Suprapubic skin (tissue), 4 donors: Measurements from ENCODE around the gene CAMTA1. TPM values are rescaled to one million over a fixed set of nuclear protein-coding genes. Genes with fewer than 3 reads are reported as not detected.

Source experiments
- DNase-seq, 2 donors: peaks; one replicate each; pipeline ENCODE4 v3.0.0-alpha.2; 2019; ENCODE audit warnings: low spot score in 2 of 2
- H3K27ac ChIP-seq: fragments of 200-600 bp; sonication (generic); one replicate; pipeline ENCODE4 v1.5.1; 2019
- H3K27me3 ChIP-seq: fragments of 200-600 bp; sonication (generic); one replicate; pipeline ENCODE4 v1.5.1; 2019
- H3K36me3 ChIP-seq: fragments of 200-600 bp; sonication (generic); one replicate; pipeline ENCODE4 v1.5.1; 2019
- H3K4me1 ChIP-seq: fragments of 200-600 bp; sonication (generic); one replicate; pipeline ENCODE4 v1.5.1; 2019
- H3K4me3 ChIP-seq: fragments of 200-600 bp; sonication (generic); one replicate; pipeline ENCODE4 v1.5.1; 2019; ENCODE audit warnings: mild to moderate bottlenecking
- H3K9me3 ChIP-seq: fragments of 200-600 bp; sonication (generic); one replicate; pipeline ENCODE4 v1.5.1; 2019
- CTCF ChIP-seq, 2 donors: fragments of 200-600 bp in 1 of 2; fragments of 450-650 bp in 1 of 2; sonication (generic) in 1 of 2; IDR thresholded peaks; one replicate each; pipeline ENCODE4 v1.5.1; 2016 to 2019; ENCODE audit warnings: antibody characterized with exemption in 2 of 2, mild to moderate bottlenecking in 1 of 2, moderate library complexity in 1 of 2
- EP300 ChIP-seq: sonication (generic); formaldehyde crosslinking; IDR thresholded peaks from one replicate; pipeline ENCODE4 v1.6.1; 2017; ENCODE audit warnings: antibody characterized with exemption
- POLR2A ChIP-seq, 2 donors: fragments of 450-650 bp; IDR thresholded peaks; one replicate each; pipeline ENCODE4 v1.6.1; 2017; ENCODE audit warnings: antibody characterized with exemption in 2 of 2, mild to moderate bottlenecking in 2 of 2, moderate library complexity in 2 of 2
- POLR2AphosphoS5 ChIP-seq, 3 donors: sonication (generic); formaldehyde crosslinking; IDR thresholded peaks; one replicate each; pipeline ENCODE4 v1.6.1; 2017; ENCODE audit warnings: antibody characterized with exemption in 3 of 3
- WGBS: methylation state at CpG from one replicate; pipeline ENCODE4 v1.1.5; 2018; 5-methylcytosine and 5-hydroxymethylcytosine counted together
- total RNA-seq, 4 donors: library from RNA; depleted of rRNA; stranded (reverse); fragments of >200 nt; gene quantifications; one replicate each; pipeline ENCODE4 v1.1.0, GENCODE V29; 2016

CAMTA1 gene
- total RNA-seq, 4 donors from 2014 or later = 40.4 to 54.1 (median 46.6) TPM

- 47% methylated on average over 10 of the region's 10 CpGs for WGBS
- no peak for DNase-seq
- H3K4me3 ChIP-seq = no peak overlapping the region
- H3K27me3 ChIP-seq = peaks cover 52% of the 10 kb centered on the region
- H3K27ac ChIP-seq = no peak overlapping the region
- TF ChIP-seq POLR2A (IDR thresholded peaks at IDR 0.05) (no peak), EP300 (no peak), CTCF (IDR thresholded peaks at IDR 0.05) (no peak), POLR2AphosphoS5 (IDR thresholded peaks at IDR 0.05) (no peak)
- no peaks in the 10 kb centered on the region for H3K36me3 ChIP-seq
- no peaks in the 10 kb centered on the region for H3K9me3 ChIP-seq
- H3K4me1 ChIP-seq = no peaks in the 10 kb centered on the region
Measured at GRCh38 chr1:7094509-7094908, 309.3 kb downstream of the CAMTA1 start.

- no peak for TF ChIP-seq POLR2AphosphoS5 (IDR thresholded peaks at IDR 0.05)
- TF ChIP-seq POLR2A (IDR thresholded peaks at IDR 0.05) = no peak
- no peak for TF ChIP-seq EP300
- TF ChIP-seq CTCF (IDR thresholded peaks at IDR 0.05) = no peak
- 72% methylated on average over 7 of the region's 12 CpGs for WGBS
- Histone ChIP-seq H3K4me3 (no peak overlapping the region), H3K4me1 (no peaks in the 10 kb centered on the region), H3K27ac (no peak overlapping the region), H3K9me3 (no peaks in the 10 kb centered on the region), H3K36me3 (no peaks in the 10 kb centered on the region), H3K27me3 (peaks cover 62% of the 10 kb centered on the region)
- no peak for DNase-seq
Measured at GRCh38 chr1:7095343-7095964, 310.2 kb downstream of the CAMTA1 start.

- Histone ChIP-seq H3K27ac (no peak overlapping the region), H3K9me3 (no peaks in the 10 kb centered on the region), H3K4me1 (no peaks in the 10 kb centered on the region), H3K4me3 (no peak overlapping the region), H3K36me3 (no peaks in the 10 kb centered on the region), H3K27me3 (peaks cover 63% of the 10 kb centered on the region)
- 82% methylated on average over 19 of the region's 21 CpGs for WGBS
- TF ChIP-seq CTCF (IDR thresholded peaks at IDR 0.05) (no peak), POLR2A (IDR thresholded peaks at IDR 0.05) (no peak), EP300 (no peak), POLR2AphosphoS5 (IDR thresholded peaks at IDR 0.05) (no peak)
- no peak for DNase-seq
Measured at GRCh38 chr1:7097938-7098592, 312.8 kb downstream of the CAMTA1 start.

- Histone ChIP-seq H3K27me3 (peaks cover 61% of the 10 kb centered on the region), H3K27ac (no peak overlapping the region), H3K4me3 (no peak overlapping the region), H3K4me1 (no peaks in the 10 kb centered on the region), H3K9me3 (no peaks in the 10 kb centered on the region), H3K36me3 (no peaks in the 10 kb centered on the region)
- DNase-seq = no peak
- TF ChIP-seq POLR2AphosphoS5 (IDR thresholded peaks at IDR 0.05) = no peak
- no peak for TF ChIP-seq CTCF (IDR thresholded peaks at IDR 0.05)
- TF ChIP-seq EP300 = no peak
- no peak for TF ChIP-seq POLR2A (IDR thresholded peaks at IDR 0.05)
- WGBS = 84% methylated on average over 3 of the region's 7 CpGs
Measured at GRCh38 chr1:7098641-7099040, 313.4 kb downstream of the CAMTA1 start.

- no peaks in the 10 kb centered on the region for H3K36me3 ChIP-seq
- 73% methylated on average over 8 of the region's 8 CpGs for WGBS
Measured at GRCh38 chr1:7100479-7100878, 315.2 kb downstream of the CAMTA1 start.

More at GRCh38 chr1:7100479-7100878, 315.2 kb downstream of the CAMTA1 start:
- H3K4me1 ChIP-seq = no peaks in the 10 kb centered on the region
- H3K27me3 ChIP-seq = peaks cover 53% of the 10 kb centered on the region
- TF ChIP-seq POLR2A (IDR thresholded peaks at IDR 0.05) (no peak), POLR2AphosphoS5 (IDR thresholded peaks at IDR 0.05) (no peak), CTCF (IDR thresholded peaks at IDR 0.05) (no peak), EP300 (no peak)
- no peak overlapping the region for H3K27ac ChIP-seq
- H3K9me3 ChIP-seq = no peaks in the 10 kb centered on the region
- no peak for DNase-seq
- H3K4me3 ChIP-seq = no peak overlapping the region
